GM23338 (cell line): ENCODE measurements around the gene NIN. TPM values are rescaled to one million over a fixed set of nuclear protein-coding genes. Genes with fewer than 3 reads are reported as not detected.

Source experiments
- ATAC-seq: fragments of 200-7000 bp; cut with Tn5 transposase; 3 replicates; pipeline ENCODE4 v1.9.1; 2020
- DNase-seq: peaks from one replicate; pipeline ENCODE4 v3.0.0-alpha.2; 2015; ENCODE audit warnings: low spot score
- H2AFZ ChIP-seq: fragments of 200-600 bp; sonication (generic); 2 replicates; pipeline ENCODE4 v1.8.0; 2016; ENCODE audit warnings: antibody characterized with exemption, mild to moderate bottlenecking, moderate library complexity
- H3F3A ChIP-seq: fragments of 200-600 bp; sonication (generic); replicated peaks from 2 replicates; pipeline ENCODE4 v1.8.0; 2017; ENCODE audit warnings: antibody characterized with exemption, mixed run types, low read depth
- H3K27ac ChIP-seq: fragments of 200-600 bp; sonication (generic); 2 replicates; pipeline ENCODE4 v1.6.1; 2016; ENCODE audit warnings: low read depth
- H3K27me3 ChIP-seq: fragments of 200-600 bp; sonication (generic); 2 replicates; pipeline ENCODE4 v1.8.0; 2016; ENCODE audit warnings: mild to moderate bottlenecking, mixed run types, moderate library complexity; ENCODE audit not compliant: insufficient read depth
- H3K36me3 ChIP-seq: fragments of 200-600 bp; sonication (generic); 2 replicates; pipeline ENCODE4 v1.8.0; 2016; ENCODE audit warnings: mild to moderate bottlenecking; ENCODE audit not compliant: insufficient read depth
- H3K4me1 ChIP-seq: fragments of 200-600 bp; sonication (generic); 2 replicates; pipeline ENCODE4 v1.8.0; 2016; ENCODE audit warnings: mild to moderate bottlenecking, moderate library complexity; ENCODE audit not compliant: insufficient read depth
- H3K4me2 ChIP-seq: fragments of 200-600 bp; sonication (generic); 2 replicates; pipeline ENCODE4 v1.7.1; 2017; ENCODE audit warnings: mixed run types
- H3K4me3 ChIP-seq: fragments of 200-600 bp; sonication (generic); 2 replicates; pipeline ENCODE4 v1.6.1; 2016; ENCODE audit warnings: mixed run types
- H3K79me2 ChIP-seq: fragments of 200-600 bp; sonication (generic); replicated peaks from 2 replicates; pipeline ENCODE4 v1.8.0; 2017; ENCODE audit warnings: mild to moderate bottlenecking; ENCODE audit not compliant: insufficient read depth
- H3K9me2 ChIP-seq: fragments of 200-600 bp; sonication (generic); 2 replicates; pipeline ENCODE4 v1.8.0; 2017; ENCODE audit not compliant: insufficient read depth
- H4K20me1 ChIP-seq: fragments of 200-600 bp; sonication (generic); replicated peaks from 2 replicates; pipeline ENCODE4 v1.8.0; 2017; ENCODE audit warnings: mild to moderate bottlenecking; ENCODE audit not compliant: insufficient read depth
- H3K27ac Mint-ChIP-seq: 2 replicates; pipeline ENCODE4 v1.8.0; 2020; ENCODE audit warnings: inconsistent platforms, mild to moderate bottlenecking, moderate library complexity, mixed read lengths
- H3K27me3 Mint-ChIP-seq: 3 replicates; pipeline ENCODE4 v1.8.0; 2022; ENCODE audit warnings: low read depth, mild to moderate bottlenecking, moderate library complexity, mixed read lengths, inconsistent platforms; ENCODE audit not compliant: insufficient read depth, poor library complexity
- H3K36me3 Mint-ChIP-seq: 3 replicates; pipeline ENCODE4 v1.8.0; 2021; ENCODE audit warnings: low read depth, mild to moderate bottlenecking, inconsistent platforms, moderate library complexity, mixed read lengths
- H3K4me1 Mint-ChIP-seq: 3 replicates; pipeline ENCODE4 v1.8.0; 2020; ENCODE audit warnings: mild to moderate bottlenecking, inconsistent platforms, mixed read lengths
- H3K4me3 Mint-ChIP-seq: 3 replicates; pipeline ENCODE4 v1.8.0; 2021; ENCODE audit warnings: moderate library complexity, mild to moderate bottlenecking, inconsistent platforms, mixed read lengths
- H3K9me3 Mint-ChIP-seq: 3 replicates; pipeline ENCODE4 v1.8.0; 2020; ENCODE audit warnings: moderate library complexity, mild to moderate bottlenecking, inconsistent platforms, mixed read lengths
- CREB1 ChIP-seq: fragments of 250-450 bp; sonication (Bioruptor Pico); IDR thresholded peaks from 2 replicates; pipeline ENCODE4 v1.5.0; 2020; ENCODE audit warnings: low read depth, mild to moderate bottlenecking, moderate library complexity
- ETS1 ChIP-seq: IDR thresholded peaks from 2 replicates; pipeline ENCODE4 v1.6.1; 2016; ENCODE audit warnings: antibody characterized with exemption
- STAT1 ChIP-seq: IDR thresholded peaks from one replicate; pipeline ENCODE4 v1.6.1; 2016; ENCODE audit warnings: antibody characterized with exemption; ENCODE audit not compliant: unreplicated experiment
- ZNF331 ChIP-seq: fragments of 250-450 bp; sonication (Bioruptor Pico); IDR thresholded peaks from 2 replicates; pipeline ENCODE4 v1.5.0; 2020; ENCODE audit warnings: low read depth, mild to moderate bottlenecking, moderate library complexity
- ZNF462 ChIP-seq: fragments of 250-450 bp; sonication (Bioruptor Pico); IDR thresholded peaks from 2 replicates; pipeline ENCODE4 v1.5.0; 2020; ENCODE audit warnings: mild to moderate bottlenecking, moderate library complexity
- polyA plus RNA-seq: library from polyadenylated mRNA; unstranded; fragments of >200 nt; fragmentation: Nextera tagmentation; extraction: Ambion mirVana; gene quantifications from 2 replicates; pipeline ENCODE4 v1.2.1, GENCODE V29; 2016
- total RNA-seq: library from RNA; depleted of rRNA; stranded (reverse); fragments of >200 nt; shearing (Covaris generic); gene quantifications from 2 replicates; pipeline ENCODE4 v1.2.3, GENCODE V29; 2014
- TF ChIP-seq, protein P1 (sequence below), 2 experiments: fragments of 200-600 bp in 1 of 2; sonication (generic) in 1 of 2; conservative IDR thresholded peaks; 2 replicates each; pipeline versions ENCODE4 v1.5.1 to v1.6.1; 2016 to 2017; ENCODE audit warnings: antibody characterized with exemption in 2 of 2, low read depth in 2 of 2, mild to moderate bottlenecking in 2 of 2, moderate library complexity in 1 of 2
- TF ChIP-seq, protein P2 (sequence below): IDR thresholded peaks from one replicate; pipeline ENCODE4 v1.6.1; 2018; ENCODE audit warnings: antibody characterized with exemption; ENCODE audit not compliant: unreplicated experiment

The NIN gene
- total and polyA plus RNA-seq, 2 experiments from 2014 or later: 7.4 to 17.4 TPM

GRCh38 chr14:50778721-50779483 lies 52.1 kb downstream of the NIN start:
- Histone ChIP-seq H3K4me1 (peaks cover 5% of the 10 kb centered on the region; the same call in 1 of the 2 replicates), H3K79me2 (no peaks in the 10 kb centered on the region), H3K4me2 (no peak overlapping the region), H3K36me3 (no peaks in the 10 kb centered on the region), H3F3A (0 out of 2 replicates have a peak, but pooled peaks cover 3% of the 10 kb centered on the region), H3K4me3 (no peak overlapping the region), H3K27me3 (no peaks in the 10 kb centered on the region), H3K9me2 (no peaks in the 10 kb centered on the region), H2AFZ (no peak overlapping the region), H3K27ac (no peak overlapping the region; the same call in 1 of the 2 replicates), H4K20me1 (no peaks in the 10 kb centered on the region)
- no peak overlapping the region for H3K4me3 Mint-ChIP-seq
- peaks cover 11% of the 10 kb centered on the region for H3K4me1 Mint-ChIP-seq
- H3K9me3 Mint-ChIP-seq: no peaks in the 10 kb centered on the region
- no peak for DNase-seq
- no peak for TF ChIP-seq ETS1
- TF ChIP-seq, protein P1, sequence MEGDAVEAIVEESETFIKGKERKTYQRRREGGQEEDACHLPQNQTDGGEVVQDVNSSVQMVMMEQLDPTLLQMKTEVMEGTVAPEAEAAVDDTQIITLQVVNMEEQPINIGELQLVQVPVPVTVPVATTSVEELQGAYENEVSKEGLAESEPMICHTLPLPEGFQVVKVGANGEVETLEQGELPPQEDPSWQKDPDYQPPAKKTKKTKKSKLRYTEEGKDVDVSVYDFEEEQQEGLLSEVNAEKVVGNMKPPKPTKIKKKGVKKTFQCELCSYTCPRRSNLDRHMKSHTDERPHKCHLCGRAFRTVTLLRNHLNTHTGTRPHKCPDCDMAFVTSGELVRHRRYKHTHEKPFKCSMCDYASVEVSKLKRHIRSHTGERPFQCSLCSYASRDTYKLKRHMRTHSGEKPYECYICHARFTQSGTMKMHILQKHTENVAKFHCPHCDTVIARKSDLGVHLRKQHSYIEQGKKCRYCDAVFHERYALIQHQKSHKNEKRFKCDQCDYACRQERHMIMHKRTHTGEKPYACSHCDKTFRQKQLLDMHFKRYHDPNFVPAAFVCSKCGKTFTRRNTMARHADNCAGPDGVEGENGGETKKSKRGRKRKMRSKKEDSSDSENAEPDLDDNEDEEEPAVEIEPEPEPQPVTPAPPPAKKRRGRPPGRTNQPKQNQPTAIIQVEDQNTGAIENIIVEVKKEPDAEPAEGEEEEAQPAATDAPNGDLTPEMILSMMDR (conservative IDR thresholded peaks at IDR 0.05; ENCODE audit: low read depth in 2 of 2): peak; percentile 11 to 34; a peak in 1 of 4 replicates
- H3K36me3 Mint-ChIP-seq: no peaks in the 10 kb centered on the region
- peak; percentile 15; the same call in 1 of the 3 replicates for ATAC-seq
- 0 out of 2 replicates have a peak overlapping the region, but pooled peaks have one; percentile 3 for H3K27ac Mint-ChIP-seq
- peaks cover under 1% of the 10 kb centered on the region for H3K27me3 Mint-ChIP-seq

DNA sequence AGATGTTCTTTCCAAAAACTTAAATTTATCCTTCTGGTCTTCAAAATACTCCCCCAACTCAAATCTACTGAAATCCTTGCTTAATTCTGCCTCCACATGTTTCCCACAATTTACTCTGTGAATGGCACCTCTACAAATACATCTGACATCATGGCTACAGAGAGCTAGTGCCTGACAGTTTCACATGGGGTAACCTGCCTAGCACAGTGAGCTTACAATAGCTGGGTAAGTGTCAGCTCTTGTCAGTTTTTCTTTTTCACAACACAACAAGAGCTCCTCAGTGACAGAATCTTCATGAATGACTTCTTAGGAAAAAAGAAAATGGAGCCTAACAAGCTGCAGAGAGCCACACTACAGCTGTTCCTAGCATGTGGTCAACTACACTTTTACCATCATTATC lies 54.4 kb downstream of the NIN start:
- peaks cover 5% of the 10 kb centered on the region; the same call in 1 of the 2 replicates for H3K4me1 ChIP-seq
- no peaks in the 10 kb centered on the region for H3K27me3 ChIP-seq
- H3K36me3 ChIP-seq: no peaks in the 10 kb centered on the region
- no peaks in the 10 kb centered on the region for H3K79me2 ChIP-seq
- H3K27ac Mint-ChIP-seq: no peak overlapping the region
- H3K4me1 Mint-ChIP-seq: peaks cover 3% of the 10 kb centered on the region; the same call in 1 of the 3 replicates
- no peak overlapping the region for H3K4me3 Mint-ChIP-seq
- DNase-seq (no peak), ATAC-seq (no peak)
- no peaks in the 10 kb centered on the region for H4K20me1 ChIP-seq
- H3K36me3 Mint-ChIP-seq: peaks cover 11% of the 10 kb centered on the region; the same call in 2 of the 3 replicates
- H2AFZ ChIP-seq: no peak overlapping the region
- no peak overlapping the region for H3K27ac ChIP-seq
- H3K27me3 Mint-ChIP-seq: peaks cover 3% of the 10 kb centered on the region
- no peak overlapping the region for H3K4me3 ChIP-seq
- H3K9me2 ChIP-seq: no peaks in the 10 kb centered on the region
- no peaks in the 10 kb centered on the region for H3K9me3 Mint-ChIP-seq
- no peak overlapping the region for H3K4me2 ChIP-seq
- H3F3A ChIP-seq: 0 out of 2 replicates have a peak, but pooled peaks cover 3% of the 10 kb centered on the region
- TF ChIP-seq ZNF331 (CRISPR knock-in tag) (no peak), ZNF462 (no peak), STAT1 (no peak), CREB1 (no peak)
- TF ChIP-seq, protein P2, sequence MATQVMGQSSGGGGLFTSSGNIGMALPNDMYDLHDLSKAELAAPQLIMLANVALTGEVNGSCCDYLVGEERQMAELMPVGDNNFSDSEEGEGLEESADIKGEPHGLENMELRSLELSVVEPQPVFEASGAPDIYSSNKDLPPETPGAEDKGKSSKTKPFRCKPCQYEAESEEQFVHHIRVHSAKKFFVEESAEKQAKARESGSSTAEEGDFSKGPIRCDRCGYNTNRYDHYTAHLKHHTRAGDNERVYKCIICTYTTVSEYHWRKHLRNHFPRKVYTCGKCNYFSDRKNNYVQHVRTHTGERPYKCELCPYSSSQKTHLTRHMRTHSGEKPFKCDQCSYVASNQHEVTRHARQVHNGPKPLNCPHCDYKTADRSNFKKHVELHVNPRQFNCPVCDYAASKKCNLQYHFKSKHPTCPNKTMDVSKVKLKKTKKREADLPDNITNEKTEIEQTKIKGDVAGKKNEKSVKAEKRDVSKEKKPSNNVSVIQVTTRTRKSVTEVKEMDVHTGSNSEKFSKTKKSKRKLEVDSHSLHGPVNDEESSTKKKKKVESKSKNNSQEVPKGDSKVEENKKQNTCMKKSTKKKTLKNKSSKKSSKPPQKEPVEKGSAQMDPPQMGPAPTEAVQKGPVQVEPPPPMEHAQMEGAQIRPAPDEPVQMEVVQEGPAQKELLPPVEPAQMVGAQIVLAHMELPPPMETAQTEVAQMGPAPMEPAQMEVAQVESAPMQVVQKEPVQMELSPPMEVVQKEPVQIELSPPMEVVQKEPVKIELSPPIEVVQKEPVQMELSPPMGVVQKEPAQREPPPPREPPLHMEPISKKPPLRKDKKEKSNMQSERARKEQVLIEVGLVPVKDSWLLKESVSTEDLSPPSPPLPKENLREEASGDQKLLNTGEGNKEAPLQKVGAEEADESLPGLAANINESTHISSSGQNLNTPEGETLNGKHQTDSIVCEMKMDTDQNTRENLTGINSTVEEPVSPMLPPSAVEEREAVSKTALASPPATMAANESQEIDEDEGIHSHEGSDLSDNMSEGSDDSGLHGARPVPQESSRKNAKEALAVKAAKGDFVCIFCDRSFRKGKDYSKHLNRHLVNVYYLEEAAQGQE: no peak
